ENCODE data around the gene PRDM12. TPM values are rescaled to one million over a fixed set of nuclear protein-coding genes. Genes with fewer than 3 reads are reported as not detected.

Gene PRDM12
- polyA plus RNA-seq (2013, experiment 1 of 4) = 1.0 TPM
- 2.5 TPM for polyA plus RNA-seq (2013, experiment 2 of 4)
- 1.4 TPM for polyA plus RNA-seq (2013, experiment 3 of 4)
- 2.4 TPM for polyA plus RNA-seq (2013, experiment 4 of 4)

DNA sequence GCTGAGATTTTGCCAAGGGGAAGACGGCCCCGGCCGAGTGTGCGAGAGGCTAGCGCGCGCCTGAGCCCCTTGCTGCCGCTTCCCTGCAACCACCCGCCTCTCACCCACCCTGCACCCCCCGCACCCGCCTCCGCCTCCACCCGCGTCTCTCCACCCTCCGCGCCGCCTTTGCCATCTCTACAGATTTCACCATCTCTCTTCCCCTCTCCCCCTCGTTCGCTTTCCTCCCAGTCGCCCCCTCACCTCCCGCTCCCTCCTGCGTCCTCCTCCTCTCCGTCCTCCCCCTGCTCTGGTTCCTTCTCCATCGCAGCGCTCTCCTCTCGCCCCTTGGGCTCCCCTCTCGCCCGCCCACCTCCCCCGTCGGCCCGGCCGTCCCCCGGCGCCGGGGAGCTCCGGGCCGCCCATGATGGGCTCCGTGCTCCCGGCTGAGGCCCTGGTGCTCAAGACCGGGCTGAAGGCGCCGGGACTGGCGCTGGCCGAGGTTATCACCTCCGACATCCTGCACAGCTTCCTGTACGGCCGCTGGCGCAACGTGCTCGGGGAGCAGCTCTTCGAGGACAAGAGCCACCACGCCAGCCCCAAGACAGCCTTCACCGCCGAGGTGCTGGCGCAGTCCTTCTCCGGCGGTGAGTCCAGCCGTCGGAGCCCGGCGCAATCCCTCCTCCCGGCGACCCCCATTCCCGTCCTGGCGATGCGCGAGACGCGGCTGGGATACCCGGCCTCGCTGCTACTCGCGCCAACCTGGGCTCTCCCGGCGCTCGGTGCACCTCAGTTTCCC, at the start of gene PRDM12:
PRDM12 (plus strand) TSS at position 344 of the 778 bp plus-strand sequence; CDS start at position 404, 60 bp downstream.
- 1% methylated on average over 76 of the region's 76 CpGs for WGBS, 2 experiments
- H3K27me3 ChIP-seq (ENCODE audit: control insufficient read depth, insufficient read depth, low read length, poor library complexity, severe bottlenecking) = peaks cover 96% of the 10 kb centered on the region
- H3K27ac ChIP-seq (ENCODE audit: insufficient read depth, low read depth, low read length, poor library complexity, severe bottlenecking) = no peak within 1 kb of the TSS
- H3K4me1 ChIP-seq (ENCODE audit: control insufficient read depth, insufficient read depth, low read length) = peaks cover 52% of the 10 kb centered on the region
- H3K36me3 ChIP-seq (ENCODE audit: control insufficient read depth, insufficient read depth, low read length) = no peaks in the 10 kb centered on the region
- H3K9me3 ChIP-seq (ENCODE audit: control insufficient read depth, low read length) = no peaks in the 10 kb centered on the region
- peak within 1 kb of the TSS; percentile 12 for H3K4me3 ChIP-seq (ENCODE audit: insufficient read depth, low read depth, low read length)

DNA sequence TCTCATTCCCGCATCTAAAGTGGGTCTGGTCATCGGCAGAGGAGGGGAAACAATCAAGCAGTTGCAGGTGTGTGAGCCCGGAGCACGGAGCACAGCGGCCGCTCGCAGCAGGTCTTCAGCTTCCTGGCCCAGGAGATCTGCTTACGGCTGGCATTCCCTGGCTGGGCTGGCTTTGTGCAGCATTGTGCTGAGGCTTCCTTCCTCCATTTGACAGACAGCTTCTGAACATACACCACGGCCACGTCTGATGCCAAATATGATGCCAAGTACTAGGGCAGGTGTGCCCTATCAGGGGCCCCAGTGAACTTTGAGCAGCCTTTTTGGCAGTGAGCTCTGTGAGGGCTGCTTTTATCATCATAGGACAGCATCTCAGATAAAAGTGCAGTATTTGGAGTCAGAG, 47.9 kb upstream of the PRDM12 start:
- Histone ChIP-seq H3K4me1 (ENCODE audit: control insufficient read depth, insufficient read depth, low read length) (no peaks in the 10 kb centered on the region), H3K36me3 (ENCODE audit: control insufficient read depth, insufficient read depth, low read length) (peaks cover 73% of the 10 kb centered on the region), H3K27me3 (ENCODE audit: control insufficient read depth, insufficient read depth, low read length, poor library complexity, severe bottlenecking) (no peaks in the 10 kb centered on the region), H3K4me3 (ENCODE audit: insufficient read depth, low read depth, low read length) (no peak overlapping the region), H3K27ac (ENCODE audit: insufficient read depth, low read depth, low read length, poor library complexity, severe bottlenecking) (no peak overlapping the region), H3K9me3 (ENCODE audit: control insufficient read depth, low read length) (no peaks in the 10 kb centered on the region)
- WGBS, 2 experiments = 95 to 96% methylated on average over 10 of the region's 10 CpGs

DNA sequence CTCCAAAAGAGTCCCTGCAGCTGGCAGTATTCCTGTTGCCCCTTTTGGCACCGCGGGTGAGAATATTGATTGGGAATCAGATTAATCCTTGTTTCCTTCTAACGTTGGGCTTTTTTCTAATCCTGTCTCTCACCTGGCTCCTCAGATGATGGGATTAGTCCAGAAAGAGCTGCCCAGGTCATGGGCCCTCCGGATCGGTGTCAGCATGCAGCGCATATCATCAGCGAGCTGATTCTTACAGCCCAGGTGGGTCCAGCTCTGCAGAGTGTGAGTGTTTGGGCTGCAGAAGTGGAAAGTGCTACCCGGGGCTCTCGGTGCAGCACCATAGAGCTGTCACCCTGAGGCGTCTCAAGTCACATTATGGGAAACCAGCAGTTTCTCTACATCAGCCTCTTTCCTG, 40.9 kb upstream of the PRDM12 start:
- Histone ChIP-seq H3K27ac (ENCODE audit: insufficient read depth, low read depth, low read length, poor library complexity, severe bottlenecking) (no peak overlapping the region), H3K27me3 (ENCODE audit: control insufficient read depth, insufficient read depth, low read length, poor library complexity, severe bottlenecking) (no peaks in the 10 kb centered on the region), H3K36me3 (ENCODE audit: control insufficient read depth, insufficient read depth, low read length) (peaks cover 37% of the 10 kb centered on the region), H3K4me3 (ENCODE audit: insufficient read depth, low read depth, low read length) (no peak overlapping the region), H3K9me3 (ENCODE audit: control insufficient read depth, low read length) (no peaks in the 10 kb centered on the region), H3K4me1 (ENCODE audit: control insufficient read depth, insufficient read depth, low read length) (peaks cover 6% of the 10 kb centered on the region)
- 95% methylated on average over 10 of the region's 10 CpGs for whole genome bisulfite sequencing, 2 experiments

- no peaks in the 10 kb centered on the region for H3K9me3 ChIP-seq (ENCODE audit: control insufficient read depth, low read length)
- WGBS, 2 experiments = 93 to 96% methylated on average over 4 of the region's 4 CpGs
- H3K4me1 ChIP-seq (ENCODE audit: control insufficient read depth, insufficient read depth, low read length) = peaks cover 6% of the 10 kb centered on the region
- H3K27ac ChIP-seq (ENCODE audit: insufficient read depth, low read depth, low read length, poor library complexity, severe bottlenecking) = no peak overlapping the region
- H3K27me3 ChIP-seq (ENCODE audit: control insufficient read depth, insufficient read depth, low read length, poor library complexity, severe bottlenecking) = no peaks in the 10 kb centered on the region
- peaks cover 34% of the 10 kb centered on the region for H3K36me3 ChIP-seq (ENCODE audit: control insufficient read depth, insufficient read depth, low read length)
- no peak overlapping the region for H3K4me3 ChIP-seq (ENCODE audit: insufficient read depth, low read depth, low read length)
These were observed 40.2 kb upstream of the PRDM12 start for GRCh38 chr9:130624154-130624553.

GRCh38 chr9:130626249-130626996, 38.0 kb upstream of the PRDM12 start:
- no peaks in the 10 kb centered on the region for H3K9me3 ChIP-seq (ENCODE audit: control insufficient read depth, low read length)
- 91 to 92% methylated on average over 21 of the region's 21 CpGs for WGBS, 2 experiments
- no peak overlapping the region for H3K27ac ChIP-seq (ENCODE audit: insufficient read depth, low read depth, low read length, poor library complexity, severe bottlenecking)
- H3K4me3 ChIP-seq (ENCODE audit: insufficient read depth, low read depth, low read length) = no peak overlapping the region
- H3K36me3 ChIP-seq (ENCODE audit: control insufficient read depth, insufficient read depth, low read length) = peaks cover 18% of the 10 kb centered on the region
- no peaks in the 10 kb centered on the region for H3K27me3 ChIP-seq (ENCODE audit: control insufficient read depth, insufficient read depth, low read length, poor library complexity, severe bottlenecking)
- peaks cover 16% of the 10 kb centered on the region for H3K4me1 ChIP-seq (ENCODE audit: control insufficient read depth, insufficient read depth, low read length)

DNA sequence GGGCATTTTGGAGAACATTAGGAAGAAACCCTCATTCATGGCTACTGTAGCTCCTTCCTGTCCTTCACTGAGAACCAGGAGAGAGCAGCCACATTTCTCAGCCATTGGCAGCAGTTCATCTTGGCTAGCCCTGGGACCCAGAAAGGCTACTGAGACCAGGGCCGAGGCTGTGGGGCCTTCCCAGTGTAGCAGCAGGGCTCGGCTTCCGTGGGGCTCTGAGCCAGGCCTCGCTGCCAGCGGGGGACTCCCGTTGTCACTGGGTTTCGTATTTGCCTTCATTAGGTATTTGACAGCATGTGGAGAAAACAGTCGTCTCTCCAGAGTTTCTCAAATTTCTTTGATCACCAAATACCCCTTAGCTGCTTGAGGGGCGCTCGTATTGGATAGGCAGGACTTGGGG, 37.3 kb upstream of the PRDM12 start:
- WGBS, 2 experiments = 88 to 89% methylated on average over 10 of the region's 10 CpGs
- H3K36me3 ChIP-seq (ENCODE audit: control insufficient read depth, insufficient read depth, low read length) = peaks cover 21% of the 10 kb centered on the region

GRCh38 chr9:130627896-130628792, 36.2 kb upstream of the PRDM12 start:
- Histone ChIP-seq H3K4me1 (ENCODE audit: control insufficient read depth, insufficient read depth, low read length) (peaks cover 16% of the 10 kb centered on the region), H3K27me3 (ENCODE audit: control insufficient read depth, insufficient read depth, low read length, poor library complexity, severe bottlenecking) (no peaks in the 10 kb centered on the region), H3K4me3 (ENCODE audit: insufficient read depth, low read depth, low read length) (no peak overlapping the region), H3K9me3 (ENCODE audit: control insufficient read depth, low read length) (no peaks in the 10 kb centered on the region), H3K36me3 (ENCODE audit: control insufficient read depth, insufficient read depth, low read length) (peaks cover 24% of the 10 kb centered on the region), H3K27ac (ENCODE audit: insufficient read depth, low read depth, low read length, poor library complexity, severe bottlenecking) (no peak overlapping the region)
- 75 to 82% methylated on average over 23 of the region's 23 CpGs for WGBS, 2 experiments

More for the DNA sequence above, 37.3 kb upstream of the PRDM12 start:
- Histone ChIP-seq H3K4me1 (ENCODE audit: control insufficient read depth, insufficient read depth, low read length) (peaks cover 16% of the 10 kb centered on the region), H3K27ac (ENCODE audit: insufficient read depth, low read depth, low read length, poor library complexity, severe bottlenecking) (no peak overlapping the region), H3K27me3 (ENCODE audit: control insufficient read depth, insufficient read depth, low read length, poor library complexity, severe bottlenecking) (no peaks in the 10 kb centered on the region), H3K4me3 (ENCODE audit: insufficient read depth, low read depth, low read length) (no peak overlapping the region), H3K9me3 (ENCODE audit: control insufficient read depth, low read length) (no peaks in the 10 kb centered on the region)

- H3K36me3 ChIP-seq (ENCODE audit: control insufficient read depth, insufficient read depth, low read length) = peaks cover 14% of the 10 kb centered on the region
- WGBS, 2 experiments = 49 to 60% methylated on average over 13 of the region's 13 CpGs
- H3K27me3 ChIP-seq (ENCODE audit: control insufficient read depth, insufficient read depth, low read length, poor library complexity, severe bottlenecking) = no peaks in the 10 kb centered on the region
- H3K4me1 ChIP-seq (ENCODE audit: control insufficient read depth, insufficient read depth, low read length) = peaks cover 16% of the 10 kb centered on the region
- no peak overlapping the region for H3K27ac ChIP-seq (ENCODE audit: insufficient read depth, low read depth, low read length, poor library complexity, severe bottlenecking)
- no peaks in the 10 kb centered on the region for H3K9me3 ChIP-seq (ENCODE audit: control insufficient read depth, low read length)
- no peak overlapping the region for H3K4me3 ChIP-seq (ENCODE audit: insufficient read depth, low read depth, low read length)
These were observed 34.8 kb upstream of the PRDM12 start for GRCh38 chr9:130629443-130630070.

DNA sequence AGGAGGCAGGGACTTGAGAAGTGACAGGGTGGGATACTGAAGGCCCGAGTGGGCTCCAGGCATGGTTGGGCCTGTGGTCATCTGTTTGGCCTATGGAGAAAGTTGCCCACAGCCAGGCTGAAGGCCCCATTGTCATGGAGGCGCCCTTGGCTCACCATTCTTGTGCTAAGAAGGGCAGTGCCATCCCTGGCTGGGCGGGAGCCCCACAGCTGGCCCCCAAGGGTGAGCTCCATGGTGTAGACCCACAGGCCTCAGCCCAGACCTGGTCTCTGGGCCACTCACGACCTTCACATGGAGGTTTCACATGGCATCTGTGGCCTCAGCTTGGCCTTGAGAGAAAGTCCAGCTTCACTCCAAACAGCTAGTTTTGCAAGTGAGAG, 34.3 kb upstream of the PRDM12 start:
- 77 to 82% methylated on average over 4 of the region's 4 CpGs for WGBS, 2 experiments
- Histone ChIP-seq H3K9me3 (ENCODE audit: control insufficient read depth, low read length) (no peaks in the 10 kb centered on the region), H3K4me3 (ENCODE audit: insufficient read depth, low read depth, low read length) (no peak overlapping the region), H3K27me3 (ENCODE audit: control insufficient read depth, insufficient read depth, low read length, poor library complexity, severe bottlenecking) (no peaks in the 10 kb centered on the region), H3K27ac (ENCODE audit: insufficient read depth, low read depth, low read length, poor library complexity, severe bottlenecking) (no peak overlapping the region), H3K36me3 (ENCODE audit: control insufficient read depth, insufficient read depth, low read length) (peaks cover 14% of the 10 kb centered on the region), H3K4me1 (ENCODE audit: control insufficient read depth, insufficient read depth, low read length) (peaks cover 16% of the 10 kb centered on the region)
